Colonic mucosa (tissue), 4 donors: ENCODE results near the gene TSHR. TPM values are rescaled to one million over a fixed set of nuclear protein-coding genes. Genes with fewer than 3 reads are reported as not detected.

Experiments
- DNase-seq: peaks from one replicate; pipeline ENCODE4 v3.0.0-alpha.2; 2020
- H3K27ac ChIP-seq: fragments of 200-600 bp; one replicate; pipeline ENCODE4 v1.8.0; 2021
- H3K27me3 ChIP-seq: fragments of 200-600 bp; one replicate; pipeline ENCODE4 v1.8.0; 2021
- H3K36me3 ChIP-seq: fragments of 200-600 bp; one replicate; pipeline ENCODE4 v1.8.0; 2021
- H3K4me1 ChIP-seq: fragments of 200-600 bp; one replicate; pipeline ENCODE4 v1.8.0; 2021; ENCODE audit warnings: mild to moderate bottlenecking
- H3K4me3 ChIP-seq: fragments of 200-600 bp; one replicate; pipeline ENCODE4 v1.8.0; 2021
- H3K9ac ChIP-seq, 2 donors: one replicate each; pipeline ENCODE4 v1.7.0; 2013; ENCODE audit warnings: control low read depth in 2 of 2, low read depth in 2 of 2, low read length in 2 of 2
- H3K9me3 ChIP-seq: fragments of 200-600 bp; one replicate; pipeline ENCODE4 v1.8.0; 2021
- intact Hi-C: fragments of 100-400 bp; cut with DNase I; formaldehyde crosslinking; loops from one replicate; pipeline ENCODE4 v1.14.1; 2022
- total RNA-seq, 2 donors: library from RNA; stranded (reverse); fragmentation: NEBNext Ultra II Directional in 1 of 2; extraction: Animal tissue kit (Norgen Biotek cat#: 25700) in 1 of 2; gene quantifications; one replicate each; pipeline ENCODE4 v1.2.1, GENCODE V29; 2021
- TF ChIP-seq, protein P1 (sequence below): fragments of 200-600 bp; IDR thresholded peaks from one replicate; pipeline ENCODE4 v1.8.0; 2022; ENCODE audit warnings: antibody characterized with exemption, mild to moderate bottlenecking
- donor health status: healthy.
- donor health status: DM: no; HTN: no; CAD: no.
- donor health status: DM: no; HTN: no; CAD: no.

The TSHR gene
- total RNA-seq, 2 donors from 2014 or later = 0.11 to 0.25 TPM

DNA sequence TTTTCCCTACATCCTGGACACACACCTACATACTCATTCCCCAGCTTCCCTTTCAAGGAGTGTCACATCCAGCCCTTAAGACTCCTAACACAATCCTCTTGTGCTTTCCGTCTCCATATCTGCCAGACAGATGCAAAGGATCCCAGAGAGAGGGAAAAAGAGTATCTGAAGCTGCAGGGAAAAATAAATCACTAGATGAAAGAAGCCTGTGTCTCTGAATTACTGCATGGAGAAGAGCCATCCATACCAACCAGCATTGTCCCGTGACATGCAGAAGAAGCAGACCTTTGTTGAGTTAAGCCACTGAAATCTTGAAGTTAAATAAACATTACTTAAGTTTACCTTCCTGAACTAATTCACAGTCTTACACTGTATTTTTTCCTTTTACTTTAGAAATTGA, 210.7 kb downstream of the TSHR start:
- no peak for DNase-seq
- Histone ChIP-seq H3K36me3 (no peaks in the 10 kb centered on the region), H3K9me3 (no peaks in the 10 kb centered on the region), H3K27me3 (no peaks in the 10 kb centered on the region), H3K9ac (no peak overlapping the region), H3K27ac (no peak overlapping the region), H3K4me1 (no peaks in the 10 kb centered on the region), H3K4me3 (no peak overlapping the region)
- intact Hi-C loops = loop anchor here (5.0 kb wide), 1 partner anchor 169 kb away; no protein-coding TSS in a partner anchor
- TF ChIP-seq, protein P1, sequence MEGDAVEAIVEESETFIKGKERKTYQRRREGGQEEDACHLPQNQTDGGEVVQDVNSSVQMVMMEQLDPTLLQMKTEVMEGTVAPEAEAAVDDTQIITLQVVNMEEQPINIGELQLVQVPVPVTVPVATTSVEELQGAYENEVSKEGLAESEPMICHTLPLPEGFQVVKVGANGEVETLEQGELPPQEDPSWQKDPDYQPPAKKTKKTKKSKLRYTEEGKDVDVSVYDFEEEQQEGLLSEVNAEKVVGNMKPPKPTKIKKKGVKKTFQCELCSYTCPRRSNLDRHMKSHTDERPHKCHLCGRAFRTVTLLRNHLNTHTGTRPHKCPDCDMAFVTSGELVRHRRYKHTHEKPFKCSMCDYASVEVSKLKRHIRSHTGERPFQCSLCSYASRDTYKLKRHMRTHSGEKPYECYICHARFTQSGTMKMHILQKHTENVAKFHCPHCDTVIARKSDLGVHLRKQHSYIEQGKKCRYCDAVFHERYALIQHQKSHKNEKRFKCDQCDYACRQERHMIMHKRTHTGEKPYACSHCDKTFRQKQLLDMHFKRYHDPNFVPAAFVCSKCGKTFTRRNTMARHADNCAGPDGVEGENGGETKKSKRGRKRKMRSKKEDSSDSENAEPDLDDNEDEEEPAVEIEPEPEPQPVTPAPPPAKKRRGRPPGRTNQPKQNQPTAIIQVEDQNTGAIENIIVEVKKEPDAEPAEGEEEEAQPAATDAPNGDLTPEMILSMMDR = no peak

DNA sequence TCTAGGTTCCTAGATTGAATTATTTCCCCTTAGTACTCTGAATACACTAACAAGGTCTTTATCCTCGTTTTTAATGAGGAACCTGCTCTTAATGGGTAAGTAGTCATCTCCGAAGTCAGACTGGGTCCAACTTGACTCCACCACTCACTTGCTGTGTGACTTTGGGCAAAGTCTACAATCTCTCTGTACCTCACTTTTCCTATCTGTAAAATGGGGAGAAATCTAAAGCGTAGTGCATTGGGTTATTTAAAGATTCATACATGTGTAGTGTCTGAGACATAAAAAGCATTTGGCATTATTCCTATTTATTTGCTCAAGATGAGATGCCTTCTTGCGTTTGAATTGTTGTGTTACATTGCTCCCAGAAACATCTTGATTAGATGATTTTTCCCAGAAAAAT, 213.8 kb downstream of the TSHR start:
- Histone ChIP-seq H3K36me3 (no peaks in the 10 kb centered on the region), H3K9ac (peak overlapping the region; percentile 75 to 85), H3K27me3 (no peaks in the 10 kb centered on the region), H3K4me1 (no peaks in the 10 kb centered on the region), H3K9me3 (no peaks in the 10 kb centered on the region), H3K27ac (peak overlapping the region; percentile 97), H3K4me3 (peak overlapping the region; percentile 64)
- DNase-seq = no peak
- TF ChIP-seq, protein P1 = no peak
- intact Hi-C loops = loop anchor here (5.0 kb wide), 1 partner anchor 172 kb away; no protein-coding TSS in a partner anchor

DNA sequence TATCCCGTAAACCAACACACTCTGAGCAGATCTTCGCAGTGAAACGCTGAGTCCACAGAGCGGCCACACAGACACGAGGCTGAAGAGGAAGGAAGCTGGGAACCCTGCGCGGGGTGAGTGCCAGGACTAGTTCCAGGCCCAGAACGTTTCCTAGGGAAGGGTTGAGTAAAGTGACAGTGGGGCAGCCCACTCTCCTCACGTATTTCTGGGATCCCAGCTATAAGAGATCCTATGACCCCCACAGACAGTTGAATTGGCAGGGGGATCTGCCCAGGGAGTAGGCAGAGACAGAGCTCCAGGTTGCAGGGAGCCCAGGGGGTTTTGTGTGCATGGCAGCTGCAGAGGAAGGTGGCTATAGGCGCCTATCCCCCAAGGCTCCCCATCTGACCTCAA, 214.3 kb downstream of the TSHR start:
- Histone ChIP-seq H3K4me3 (peak overlapping the region; percentile 64), H3K4me1 (no peaks in the 10 kb centered on the region), H3K27ac (peak overlapping the region; percentile 97), H3K9ac (peak overlapping the region; percentile 75 to 85), H3K27me3 (no peaks in the 10 kb centered on the region), H3K9me3 (no peaks in the 10 kb centered on the region), H3K36me3 (no peaks in the 10 kb centered on the region)
- peak; percentile 73 for DNase-seq
- intact Hi-C loops = loop anchor here (5.0 kb wide), 3 partner anchors 48 to 227 kb away; partner anchors contain the start of gene CEP128
- TF ChIP-seq, protein P1 = no peak

DNA sequence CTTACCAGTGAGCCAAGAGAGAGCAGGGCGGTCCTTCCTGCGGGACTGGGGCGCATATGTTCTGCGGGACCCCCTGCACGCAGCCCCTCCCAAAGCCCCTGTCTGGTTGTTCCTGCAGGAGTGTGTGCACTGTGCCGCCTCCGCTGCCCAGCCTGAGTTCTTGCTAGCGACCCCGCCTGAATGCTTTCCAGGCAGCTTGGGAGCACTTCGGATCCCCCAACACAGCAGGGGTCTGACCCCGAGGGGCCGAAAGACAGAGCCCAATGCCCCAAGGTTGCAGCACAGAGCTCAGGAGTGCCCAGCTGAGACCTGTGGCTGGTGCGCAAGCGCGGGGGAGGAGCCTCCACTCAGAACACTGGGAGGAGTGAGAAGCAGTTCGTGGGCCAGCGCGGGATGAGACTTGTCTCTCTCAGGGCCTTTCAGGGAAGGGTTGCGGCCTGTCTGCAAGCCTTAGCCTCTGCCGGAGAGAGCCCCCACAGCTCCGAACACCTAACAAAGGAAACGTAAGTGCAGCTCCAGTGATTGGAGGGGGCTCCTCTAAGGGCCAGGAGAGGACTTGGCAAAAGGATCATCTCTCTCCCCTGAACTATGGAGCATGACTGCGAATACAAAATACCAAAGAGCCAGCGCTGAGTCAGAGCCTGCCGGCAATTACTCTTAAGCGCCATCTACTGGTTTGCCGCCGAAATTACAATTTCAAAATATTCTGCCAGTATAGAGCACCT, 214.8 kb downstream of the TSHR start:
- TF ChIP-seq, protein P1 = peak; percentile 88
- intact Hi-C loops = loop anchor here (5.0 kb wide), 2 partner anchors 47 to 228 kb away; partner anchors contain the start of gene CEP128
- no peaks in the 10 kb centered on the region for H3K27me3 ChIP-seq
- H3K9ac ChIP-seq = peak overlapping the region; percentile 75 to 85
- peak overlapping the region; percentile 97 for H3K27ac ChIP-seq
- H3K36me3 ChIP-seq = no peaks in the 10 kb centered on the region
- H3K4me3 ChIP-seq = peak overlapping the region; percentile 64
- H3K4me1 ChIP-seq = no peaks in the 10 kb centered on the region
- H3K9me3 ChIP-seq = no peaks in the 10 kb centered on the region
- peak; percentile 94 for DNase-seq

DNA sequence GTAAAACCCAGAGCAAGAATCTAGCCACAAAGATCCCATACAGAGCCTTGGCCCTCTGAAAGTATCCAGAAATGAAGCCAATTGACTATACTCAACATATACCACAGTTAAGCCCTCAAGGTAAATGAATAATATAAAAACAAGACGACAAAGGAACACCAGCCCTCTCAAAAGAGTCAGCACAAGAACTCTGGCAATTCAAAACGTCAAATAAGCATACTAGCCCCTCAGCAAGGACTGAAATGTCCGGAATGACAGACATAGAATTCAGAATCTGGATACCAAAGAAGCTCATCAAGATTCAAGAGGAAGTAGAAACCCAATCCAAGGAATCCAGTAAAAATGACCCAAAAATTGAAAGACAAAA, 215.4 kb downstream of the TSHR start:
- Histone ChIP-seq H3K9me3 (no peaks in the 10 kb centered on the region), H3K27me3 (no peaks in the 10 kb centered on the region), H3K4me3 (no peak overlapping the region), H3K9ac (peak overlapping the region in 1 of 2 donors; percentile 85), H3K4me1 (no peaks in the 10 kb centered on the region), H3K36me3 (no peaks in the 10 kb centered on the region), H3K27ac (peak overlapping the region; percentile 97)
- TF ChIP-seq, protein P1 = no peak
- intact Hi-C loops = loop anchor here (5.0 kb wide), 2 partner anchors 46 to 229 kb away; partner anchors contain the start of gene CEP128
- no peak for DNase-seq
